Measurements from ENCODE around the gene UBAP2L.

The UBAP2L gene

GRCh38 chr1:154220071-154220969, at the start of gene UBAP2L:
Gene UBAP2L, plus strand, starts transcription at chr1:154220955. Its CDS starts 4,169 bp downstream, at chr1:154225124.
- Histone ChIP-seq H3K4me1 (ENCODE audit: control insufficient read depth, insufficient read depth, low read length) (peaks cover 10% of the 10 kb centered on the region), H3K9ac (ENCODE audit: low read depth, low read length) (peak within 1 kb of the TSS; percentile 100), H3K4me3 (ENCODE audit: low read depth, low read length) (peak within 1 kb of the TSS; percentile 100), H3K9me3 (ENCODE audit: control insufficient read depth, insufficient read depth, low read length) (no peaks in the 10 kb centered on the region), H3K36me3 (ENCODE audit: control insufficient read depth, insufficient read depth, low read length) (peaks cover 8% of the 10 kb centered on the region), H3K27me3 (ENCODE audit: control insufficient read depth, insufficient read depth, low read length) (no peaks in the 10 kb centered on the region)

- Histone ChIP-seq H3K36me3 (ENCODE audit: control insufficient read depth, insufficient read depth, low read length) (peaks cover 75% of the 10 kb centered on the region), H3K9me3 (ENCODE audit: control insufficient read depth, insufficient read depth, low read length) (no peaks in the 10 kb centered on the region), H3K4me1 (ENCODE audit: control insufficient read depth, insufficient read depth, low read length) (no peaks in the 10 kb centered on the region), H3K4me3 (ENCODE audit: low read depth, low read length) (no peak overlapping the region), H3K9ac (ENCODE audit: low read depth, low read length) (no peak overlapping the region), H3K27me3 (ENCODE audit: control insufficient read depth, insufficient read depth, low read length) (no peaks in the 10 kb centered on the region)
Observed at GRCh38 chr1:154171223-154171583, 49.6 kb upstream of the UBAP2L start.

- no peaks in the 10 kb centered on the region for H3K4me1 ChIP-seq (ENCODE audit: control insufficient read depth, insufficient read depth, low read length)
- H3K9ac ChIP-seq (ENCODE audit: low read depth, low read length), result no peak overlapping the region
- H3K9me3 ChIP-seq (ENCODE audit: control insufficient read depth, insufficient read depth, low read length), result no peaks in the 10 kb centered on the region
- H3K36me3 ChIP-seq (ENCODE audit: control insufficient read depth, insufficient read depth, low read length), result peaks cover 71% of the 10 kb centered on the region
- no peaks in the 10 kb centered on the region for H3K27me3 ChIP-seq (ENCODE audit: control insufficient read depth, insufficient read depth, low read length)
- H3K4me3 ChIP-seq (ENCODE audit: low read depth, low read length), result no peak overlapping the region
Observed at GRCh38 chr1:154171880-154172279, 48.9 kb upstream of the UBAP2L start.

- Histone ChIP-seq H3K4me1 (ENCODE audit: control insufficient read depth, insufficient read depth, low read length) (peaks cover 19% of the 10 kb centered on the region), H3K9ac (ENCODE audit: low read depth, low read length) (no peak overlapping the region), H3K27me3 (ENCODE audit: control insufficient read depth, insufficient read depth, low read length) (no peaks in the 10 kb centered on the region), H3K36me3 (ENCODE audit: control insufficient read depth, insufficient read depth, low read length) (peaks cover 47% of the 10 kb centered on the region), H3K9me3 (ENCODE audit: control insufficient read depth, insufficient read depth, low read length) (no peaks in the 10 kb centered on the region), H3K4me3 (ENCODE audit: low read depth, low read length) (no peak overlapping the region)
Observed at GRCh38 chr1:154174654-154175053, 46.1 kb upstream of the UBAP2L start.

- Histone ChIP-seq H3K27me3 (ENCODE audit: control insufficient read depth, insufficient read depth, low read length) (no peaks in the 10 kb centered on the region), H3K9me3 (ENCODE audit: control insufficient read depth, insufficient read depth, low read length) (no peaks in the 10 kb centered on the region), H3K4me3 (ENCODE audit: low read depth, low read length) (no peak overlapping the region), H3K4me1 (ENCODE audit: control insufficient read depth, insufficient read depth, low read length) (peaks cover 25% of the 10 kb centered on the region), H3K9ac (ENCODE audit: low read depth, low read length) (no peak overlapping the region), H3K36me3 (ENCODE audit: control insufficient read depth, insufficient read depth, low read length) (peaks cover 31% of the 10 kb centered on the region)
Observed at GRCh38 chr1:154176337-154176736, 44.4 kb upstream of the UBAP2L start.

GRCh38 chr1:154178013-154178412, 42.7 kb upstream of the UBAP2L start:
- no peak overlapping the region for H3K9ac ChIP-seq (ENCODE audit: low read depth, low read length)
- no peaks in the 10 kb centered on the region for H3K27me3 ChIP-seq (ENCODE audit: control insufficient read depth, insufficient read depth, low read length)
- no peak overlapping the region for H3K4me3 ChIP-seq (ENCODE audit: low read depth, low read length)
- H3K4me1 ChIP-seq (ENCODE audit: control insufficient read depth, insufficient read depth, low read length), result peaks cover 26% of the 10 kb centered on the region
- no peaks in the 10 kb centered on the region for H3K9me3 ChIP-seq (ENCODE audit: control insufficient read depth, insufficient read depth, low read length)
- peaks cover 17% of the 10 kb centered on the region for H3K36me3 ChIP-seq (ENCODE audit: control insufficient read depth, insufficient read depth, low read length)

GRCh38 chr1:154178911-154179811, 41.6 kb upstream of the UBAP2L start:
- no peaks in the 10 kb centered on the region for H3K27me3 ChIP-seq (ENCODE audit: control insufficient read depth, insufficient read depth, low read length)
- peak overlapping the region; percentile 62 for H3K9ac ChIP-seq (ENCODE audit: low read depth, low read length)
- H3K9me3 ChIP-seq (ENCODE audit: control insufficient read depth, insufficient read depth, low read length), result no peaks in the 10 kb centered on the region
- peaks cover 15% of the 10 kb centered on the region for H3K36me3 ChIP-seq (ENCODE audit: control insufficient read depth, insufficient read depth, low read length)
- H3K4me1 ChIP-seq (ENCODE audit: control insufficient read depth, insufficient read depth, low read length), result peaks cover 26% of the 10 kb centered on the region
- H3K4me3 ChIP-seq (ENCODE audit: low read depth, low read length), result peak overlapping the region; percentile 39

- Histone ChIP-seq H3K9ac (ENCODE audit: low read depth, low read length) (no peak overlapping the region), H3K4me3 (ENCODE audit: low read depth, low read length) (peak overlapping the region; percentile 35), H3K4me1 (ENCODE audit: control insufficient read depth, insufficient read depth, low read length) (peaks cover 26% of the 10 kb centered on the region), H3K36me3 (ENCODE audit: control insufficient read depth, insufficient read depth, low read length) (peaks cover 10% of the 10 kb centered on the region), H3K27me3 (ENCODE audit: control insufficient read depth, insufficient read depth, low read length) (no peaks in the 10 kb centered on the region), H3K9me3 (ENCODE audit: control insufficient read depth, insufficient read depth, low read length) (no peaks in the 10 kb centered on the region)
Observed at GRCh38 chr1:154179946-154180687, 40.6 kb upstream of the UBAP2L start.

GRCh38 chr1:154181944-154182343, 38.8 kb upstream of the UBAP2L start:
- Histone ChIP-seq H3K9ac (ENCODE audit: low read depth, low read length) (peak overlapping the region; percentile 80), H3K4me1 (ENCODE audit: control insufficient read depth, insufficient read depth, low read length) (peaks cover 39% of the 10 kb centered on the region), H3K9me3 (ENCODE audit: control insufficient read depth, insufficient read depth, low read length) (no peaks in the 10 kb centered on the region), H3K36me3 (ENCODE audit: control insufficient read depth, insufficient read depth, low read length) (peaks cover 3% of the 10 kb centered on the region), H3K4me3 (ENCODE audit: low read depth, low read length) (peak overlapping the region; percentile 85), H3K27me3 (ENCODE audit: control insufficient read depth, insufficient read depth, low read length) (no peaks in the 10 kb centered on the region)

- peak overlapping the region; percentile 80 for H3K9ac ChIP-seq (ENCODE audit: low read depth, low read length)
Observed at GRCh38 chr1:154182344-154183045, 38.3 kb upstream of the UBAP2L start.

More at GRCh38 chr1:154182344-154183045, 38.3 kb upstream of the UBAP2L start:
- no peaks in the 10 kb centered on the region for H3K27me3 ChIP-seq (ENCODE audit: control insufficient read depth, insufficient read depth, low read length)
- H3K36me3 ChIP-seq (ENCODE audit: control insufficient read depth, insufficient read depth, low read length), result peaks cover 3% of the 10 kb centered on the region
- peak overlapping the region; percentile 85 for H3K4me3 ChIP-seq (ENCODE audit: low read depth, low read length)
- H3K9me3 ChIP-seq (ENCODE audit: control insufficient read depth, insufficient read depth, low read length), result no peaks in the 10 kb centered on the region
- peaks cover 42% of the 10 kb centered on the region for H3K4me1 ChIP-seq (ENCODE audit: control insufficient read depth, insufficient read depth, low read length)

Data from iPS-15b (cell line).